ENCODE data around the gene ZNF598.

ZNF598 gene

DNA sequence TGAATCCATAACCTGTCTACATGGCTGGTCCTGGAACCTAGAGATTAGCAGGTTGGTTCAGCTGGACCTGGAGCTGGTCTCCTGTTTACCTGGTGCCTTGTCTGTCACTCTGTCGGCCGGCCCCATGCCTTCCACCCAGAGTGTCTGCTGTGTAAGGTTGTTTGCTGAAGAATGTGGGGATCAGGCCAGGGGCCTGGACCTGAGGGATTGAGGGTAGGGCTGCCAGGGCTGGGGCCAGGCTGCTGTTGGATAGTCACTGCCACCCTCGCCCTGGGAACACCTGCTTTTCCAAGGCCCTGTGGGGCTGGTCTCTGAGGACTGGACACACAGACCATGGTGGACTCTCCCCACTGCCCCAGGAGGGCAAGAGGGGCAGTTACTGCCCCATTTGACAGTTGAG, 18.5 kb upstream of the ZNF598 start:
- no peak overlapping the region for H3K4me3 ChIP-seq (ENCODE audit: insufficient read depth, low read length, poor library complexity, severe bottlenecking)
- H3F3A ChIP-seq (ENCODE audit: insufficient read depth): no peaks in the 10 kb centered on the region
- H3K36me3 ChIP-seq (ENCODE audit: low read length): no peaks in the 10 kb centered on the region
- H4K20me1 ChIP-seq (ENCODE audit: low read depth, low read length): no peaks in the 10 kb centered on the region
- no peaks in the 10 kb centered on the region for H3K27me3 ChIP-seq (ENCODE audit: low read length)
- H3K79me2 ChIP-seq (ENCODE audit: insufficient read depth, low read length): no peaks in the 10 kb centered on the region
- TF ChIP-seq, protein P1, sequence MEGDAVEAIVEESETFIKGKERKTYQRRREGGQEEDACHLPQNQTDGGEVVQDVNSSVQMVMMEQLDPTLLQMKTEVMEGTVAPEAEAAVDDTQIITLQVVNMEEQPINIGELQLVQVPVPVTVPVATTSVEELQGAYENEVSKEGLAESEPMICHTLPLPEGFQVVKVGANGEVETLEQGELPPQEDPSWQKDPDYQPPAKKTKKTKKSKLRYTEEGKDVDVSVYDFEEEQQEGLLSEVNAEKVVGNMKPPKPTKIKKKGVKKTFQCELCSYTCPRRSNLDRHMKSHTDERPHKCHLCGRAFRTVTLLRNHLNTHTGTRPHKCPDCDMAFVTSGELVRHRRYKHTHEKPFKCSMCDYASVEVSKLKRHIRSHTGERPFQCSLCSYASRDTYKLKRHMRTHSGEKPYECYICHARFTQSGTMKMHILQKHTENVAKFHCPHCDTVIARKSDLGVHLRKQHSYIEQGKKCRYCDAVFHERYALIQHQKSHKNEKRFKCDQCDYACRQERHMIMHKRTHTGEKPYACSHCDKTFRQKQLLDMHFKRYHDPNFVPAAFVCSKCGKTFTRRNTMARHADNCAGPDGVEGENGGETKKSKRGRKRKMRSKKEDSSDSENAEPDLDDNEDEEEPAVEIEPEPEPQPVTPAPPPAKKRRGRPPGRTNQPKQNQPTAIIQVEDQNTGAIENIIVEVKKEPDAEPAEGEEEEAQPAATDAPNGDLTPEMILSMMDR (IDR thresholded peaks at IDR 0.05; ENCODE audit: insufficient read depth, low read length, poor library complexity, severe bottlenecking): no peak
- no peak for TF ChIP-seq EZH2phosphoT487 (conservative IDR thresholded peaks at IDR 0.05; ENCODE audit: low read length)
- no peak overlapping the region for H2AFZ ChIP-seq (ENCODE audit: low read depth, low read length, severe bottlenecking)
- H3K9me3 ChIP-seq (ENCODE audit: insufficient read depth, low read length): no peaks in the 10 kb centered on the region
- H3K4me2 ChIP-seq (ENCODE audit: low read depth, low read length, poor library complexity, severe bottlenecking): no peak overlapping the region
- H3K9me2 ChIP-seq (replicated peaks; ENCODE audit: insufficient read depth, low read length): no peaks in the 10 kb centered on the region
- no peak overlapping the region for H3K9ac ChIP-seq (ENCODE audit: low read length)
- H3K27ac ChIP-seq (ENCODE audit: low read depth, low read length): no peak overlapping the region

DNA sequence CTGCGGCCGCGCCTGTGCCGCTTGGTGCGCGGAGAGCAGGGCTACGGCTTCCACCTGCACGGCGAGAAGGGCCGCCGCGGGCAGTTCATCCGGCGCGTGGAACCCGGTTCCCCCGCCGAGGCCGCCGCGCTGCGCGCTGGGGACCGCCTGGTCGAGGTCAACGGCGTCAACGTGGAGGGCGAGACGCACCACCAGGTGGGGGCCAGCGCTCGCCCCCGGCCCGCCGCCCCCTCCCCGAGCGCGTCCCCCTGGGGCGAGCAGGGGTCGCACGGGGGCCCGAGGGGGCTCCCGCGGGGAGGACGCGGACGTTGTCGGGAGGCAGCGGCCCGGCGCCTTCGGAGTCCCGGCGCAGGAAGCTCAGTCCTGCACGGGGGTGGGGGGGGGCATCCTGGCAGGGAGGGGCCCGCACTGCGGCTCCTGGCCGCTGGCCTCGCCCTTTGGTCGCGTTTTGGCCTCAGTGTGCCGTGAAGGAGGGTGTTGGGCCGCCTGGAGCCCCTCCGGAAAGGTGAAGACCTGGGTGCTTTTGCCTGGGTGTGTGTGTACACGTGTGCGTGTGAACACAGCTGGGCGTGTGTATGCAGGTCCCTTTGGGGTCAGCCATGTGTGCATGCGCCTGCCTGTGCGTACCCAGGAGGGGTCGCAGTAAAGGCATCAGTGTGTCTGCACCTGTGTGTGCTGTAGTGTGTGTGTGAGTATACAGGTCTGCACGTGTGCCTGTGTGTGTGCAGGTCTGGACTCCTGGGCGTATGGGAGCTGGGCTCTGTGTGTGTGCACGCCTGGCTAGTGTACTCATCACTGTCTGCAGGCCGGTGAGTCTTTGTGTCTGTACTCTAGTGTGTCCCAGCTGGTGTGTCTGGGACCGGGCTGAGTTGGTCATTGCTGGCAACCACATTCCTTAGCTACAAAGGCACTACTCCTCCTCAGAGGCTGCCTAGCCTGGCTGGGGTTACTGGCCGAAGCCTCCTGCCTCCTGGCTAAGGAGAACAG, 17.7 kb upstream of the ZNF598 start:
- Histone ChIP-seq H3K27me3 (ENCODE audit: low read length) (no peaks in the 10 kb centered on the region), H3K4me2 (ENCODE audit: low read depth, low read length, poor library complexity, severe bottlenecking) (peak overlapping the region; percentile 26), H3K9me3 (ENCODE audit: insufficient read depth, low read length) (no peaks in the 10 kb centered on the region), H3K27ac (ENCODE audit: low read depth, low read length) (no peak overlapping the region), H3K4me3 (ENCODE audit: insufficient read depth, low read length, poor library complexity, severe bottlenecking) (no peak overlapping the region), H3F3A (ENCODE audit: insufficient read depth) (no peaks in the 10 kb centered on the region), H3K9me2 (replicated peaks; ENCODE audit: insufficient read depth, low read length) (no peaks in the 10 kb centered on the region), H3K36me3 (ENCODE audit: low read length) (no peaks in the 10 kb centered on the region), H4K20me1 (ENCODE audit: low read depth, low read length) (no peaks in the 10 kb centered on the region), H3K79me2 (ENCODE audit: insufficient read depth, low read length) (no peaks in the 10 kb centered on the region), H3K9ac (ENCODE audit: low read length) (no peak overlapping the region; the same call in 1 of the 2 replicates), H2AFZ (ENCODE audit: low read depth, low read length, severe bottlenecking) (no peak overlapping the region)
- TF ChIP-seq, protein P1 (IDR thresholded peaks at IDR 0.05; ENCODE audit: insufficient read depth, low read length, poor library complexity, severe bottlenecking): no peak
- 0 out of 2 replicates have a peak, but pooled peaks have one; percentile 59 for TF ChIP-seq EZH2phosphoT487 (conservative IDR thresholded peaks at IDR 0.05; ENCODE audit: low read length)

DNA sequence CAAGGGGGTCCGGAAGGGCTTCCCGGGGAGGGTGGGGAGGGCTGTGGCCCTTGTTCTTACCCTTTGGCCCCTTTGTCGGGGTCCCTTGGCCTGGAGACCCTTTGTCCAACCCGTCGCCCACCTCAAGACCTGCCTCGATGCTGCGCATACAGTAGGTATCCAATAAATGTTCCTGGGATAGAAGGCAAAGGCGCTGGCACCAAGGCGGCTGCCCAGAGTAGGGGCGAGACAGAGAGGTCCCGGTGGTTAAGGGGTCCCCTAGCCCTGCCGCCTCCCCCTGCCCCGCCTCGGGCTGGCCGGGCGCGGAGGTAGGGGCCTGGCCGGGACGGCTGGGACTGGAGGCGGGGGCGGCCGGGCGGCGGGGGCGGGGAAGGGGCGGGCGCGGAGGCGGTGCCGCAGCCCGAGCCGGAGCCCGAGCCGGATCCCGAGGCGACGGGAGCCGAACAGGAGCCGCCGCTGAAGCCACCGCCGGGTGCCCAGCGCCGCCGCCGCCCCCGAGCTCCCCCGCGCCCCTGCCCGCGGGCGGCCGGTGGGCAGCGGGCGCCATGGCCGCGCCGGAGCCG, 16.9 kb upstream of the ZNF598 start, which contains the start of gene NHERF2:
NHERF2 (plus strand) TSS at position 442 of the 563 bp plus-strand sequence; CDS start at position 546, 104 bp downstream.
- no peaks in the 10 kb centered on the region for H3K9me3 ChIP-seq (ENCODE audit: insufficient read depth, low read length)
- H3K27ac ChIP-seq (ENCODE audit: low read depth, low read length): no peak within 1 kb of the TSS
- no peak within 1 kb of the TSS; the same call in 1 of the 2 replicates for H3K9ac ChIP-seq (ENCODE audit: low read length)
- H2AFZ ChIP-seq (ENCODE audit: low read depth, low read length, severe bottlenecking): no peak within 1 kb of the TSS
- no peaks in the 10 kb centered on the region for H3K79me2 ChIP-seq (ENCODE audit: insufficient read depth, low read length)
- H3K27me3 ChIP-seq (ENCODE audit: low read length): no peaks in the 10 kb centered on the region
- no peaks in the 10 kb centered on the region for H3F3A ChIP-seq (ENCODE audit: insufficient read depth)
- no peak within 1 kb of the TSS for H3K4me3 ChIP-seq (ENCODE audit: insufficient read depth, low read length, poor library complexity, severe bottlenecking)
- no peaks in the 10 kb centered on the region for H3K36me3 ChIP-seq (ENCODE audit: low read length)
- H4K20me1 ChIP-seq (ENCODE audit: low read depth, low read length): no peaks in the 10 kb centered on the region
- peak within 1 kb of the TSS; percentile 26 for H3K4me2 ChIP-seq (ENCODE audit: low read depth, low read length, poor library complexity, severe bottlenecking)
- no peak for TF ChIP-seq EZH2phosphoT487 (conservative IDR thresholded peaks at IDR 0.05; ENCODE audit: low read length)
- TF ChIP-seq, protein P1 (IDR thresholded peaks at IDR 0.05; ENCODE audit: insufficient read depth, low read length, poor library complexity, severe bottlenecking): no peak
- no peaks in the 10 kb centered on the region for H3K9me2 ChIP-seq (replicated peaks; ENCODE audit: insufficient read depth, low read length)

Data from SU-DHL-6 (cell line).